GM19328 (cell line): ENCODE data around the gene RNMT.
"Not testable (repeated sequence)": the region's sequence is repeated elsewhere in the genome, so short reads cannot be mapped to it uniquely, and the experiment has no call there.

Experiments
- ATAC-seq: cut with Tn5 transposase; IDR thresholded peaks from one replicate; pipeline ENCODE4 v1.9.1; 2021; ENCODE audit warnings: mild to moderate bottlenecking, moderate library complexity; ENCODE audit not compliant: unreplicated experiment

Gene RNMT

DNA sequence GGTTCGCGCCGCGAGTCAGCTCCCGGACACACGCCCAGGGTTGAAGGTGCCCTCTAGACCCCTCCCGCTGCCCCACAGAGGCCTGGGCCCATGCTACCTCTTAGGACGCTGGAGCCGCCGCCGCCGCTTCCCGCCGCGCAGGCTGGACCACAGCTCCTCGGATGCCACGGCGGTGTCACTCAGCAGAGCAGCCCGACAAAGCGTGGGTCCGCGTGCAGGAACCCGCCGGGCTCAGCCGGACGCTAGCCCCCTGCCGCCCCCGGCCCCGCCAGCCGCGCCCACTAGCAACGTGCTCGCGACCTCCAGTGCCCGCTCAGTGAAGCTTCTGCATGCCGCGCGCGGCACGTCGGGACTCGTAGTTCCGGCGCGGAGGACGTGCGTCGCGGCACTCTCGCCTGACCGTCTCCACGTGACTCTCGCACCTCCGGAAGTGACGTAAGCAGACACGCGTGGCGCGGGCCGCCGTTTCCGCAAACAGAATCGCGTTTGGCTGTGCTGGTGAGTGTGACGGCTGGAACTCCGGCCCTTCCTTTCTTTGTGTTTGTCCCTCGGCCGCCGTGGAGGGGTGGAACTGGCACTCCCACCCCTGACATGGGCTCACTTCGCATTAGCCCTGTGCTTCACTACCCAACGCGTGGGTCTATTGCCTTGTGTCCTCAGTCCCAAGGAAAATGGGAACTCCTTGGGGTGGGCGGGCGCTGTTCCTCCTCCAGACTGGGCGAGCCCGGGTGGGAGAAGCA is at the start of gene RNMT, which contains the start of gene FAM210A:
RNMT (plus strand) TSS at position 442 of the 740 bp plus-strand sequence. CDS start 4,845 bp downstream, outside the sequence.
FAM210A (minus strand) TSS at position 327 of the 740 bp plus-strand sequence. CDS start 44,481 bp downstream, outside the sequence.
- peak; percentile 93 for ATAC-seq

DNA sequence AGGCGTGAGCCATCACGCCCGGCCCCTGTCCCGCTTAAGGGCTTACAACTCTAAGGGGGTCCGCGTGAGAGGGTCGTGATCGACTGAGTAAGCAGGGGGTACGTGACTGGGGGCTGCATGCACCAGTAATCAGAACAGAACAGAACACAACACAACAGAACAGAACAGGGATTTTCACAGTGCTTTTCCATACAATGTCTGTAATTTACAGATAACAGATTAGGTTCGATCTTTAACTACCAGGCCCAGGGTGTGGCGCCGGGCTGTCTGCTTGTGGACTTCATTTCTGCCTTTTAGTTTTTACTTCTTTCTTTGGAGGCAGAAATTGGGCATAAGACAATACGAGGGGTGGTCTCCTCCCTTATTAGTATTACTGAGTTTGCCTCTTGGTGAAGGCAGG is 49.1 kb upstream of the RNMT start:
- not testable (repeated sequence) for ATAC-seq

DNA sequence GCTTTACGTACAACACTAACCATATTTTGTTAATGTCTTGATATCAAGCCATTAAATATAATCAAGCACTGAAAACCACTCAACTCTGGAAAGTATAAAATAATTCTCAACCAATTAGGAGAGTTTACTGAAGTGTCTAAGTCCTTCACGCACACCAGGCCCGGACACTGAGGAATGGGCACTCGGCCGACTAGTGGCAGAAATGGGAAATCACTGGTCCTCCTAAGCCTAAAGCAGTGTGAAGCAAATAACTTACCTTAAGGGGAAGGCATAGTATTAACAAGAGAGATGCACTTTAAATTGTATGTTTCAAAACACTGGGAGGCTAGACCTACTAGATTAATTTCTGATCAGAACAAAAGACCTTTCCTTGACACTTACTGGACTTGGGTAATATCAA is 45.9 kb upstream of the RNMT start:
- no peak for ATAC-seq

DNA sequence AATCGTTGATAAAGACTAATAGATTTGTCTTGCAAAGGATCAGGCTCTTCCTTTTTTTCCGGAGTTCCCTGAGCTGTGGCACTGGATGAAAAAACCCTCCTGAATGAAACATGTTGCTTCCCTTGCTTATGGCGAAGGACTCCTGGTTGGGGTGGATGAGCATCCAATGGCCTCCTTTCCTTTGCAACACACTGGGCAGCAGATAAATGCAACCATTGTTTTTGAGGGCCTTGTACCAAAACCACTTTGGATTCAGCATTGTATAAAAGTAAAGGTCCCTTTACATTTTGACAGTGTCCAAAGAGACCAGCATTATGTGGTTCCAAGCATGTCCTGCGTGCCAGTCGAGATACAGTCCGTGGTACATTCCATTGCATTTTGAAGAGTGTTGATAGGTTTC is 44.8 kb upstream of the RNMT start:
- no peak for ATAC-seq

DNA sequence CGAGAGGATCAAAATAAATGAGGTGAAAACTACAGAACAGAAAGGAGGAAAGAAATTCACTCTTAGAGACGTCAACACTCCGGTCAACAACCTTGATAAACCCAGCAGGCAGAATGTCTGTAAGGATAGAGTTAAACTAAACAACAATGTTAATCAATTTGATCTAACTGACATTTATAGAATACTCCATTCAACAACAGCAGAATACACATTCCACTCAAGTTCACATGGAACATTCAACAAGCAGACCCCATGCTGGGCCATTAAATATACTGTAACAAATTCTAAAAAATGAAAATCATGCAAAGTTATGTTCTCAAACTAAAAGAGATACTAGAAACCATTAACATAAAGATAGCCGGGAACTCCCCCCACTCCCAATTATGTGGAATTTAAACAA is 41.9 kb upstream of the RNMT start:
- no peak for ATAC-seq

DNA sequence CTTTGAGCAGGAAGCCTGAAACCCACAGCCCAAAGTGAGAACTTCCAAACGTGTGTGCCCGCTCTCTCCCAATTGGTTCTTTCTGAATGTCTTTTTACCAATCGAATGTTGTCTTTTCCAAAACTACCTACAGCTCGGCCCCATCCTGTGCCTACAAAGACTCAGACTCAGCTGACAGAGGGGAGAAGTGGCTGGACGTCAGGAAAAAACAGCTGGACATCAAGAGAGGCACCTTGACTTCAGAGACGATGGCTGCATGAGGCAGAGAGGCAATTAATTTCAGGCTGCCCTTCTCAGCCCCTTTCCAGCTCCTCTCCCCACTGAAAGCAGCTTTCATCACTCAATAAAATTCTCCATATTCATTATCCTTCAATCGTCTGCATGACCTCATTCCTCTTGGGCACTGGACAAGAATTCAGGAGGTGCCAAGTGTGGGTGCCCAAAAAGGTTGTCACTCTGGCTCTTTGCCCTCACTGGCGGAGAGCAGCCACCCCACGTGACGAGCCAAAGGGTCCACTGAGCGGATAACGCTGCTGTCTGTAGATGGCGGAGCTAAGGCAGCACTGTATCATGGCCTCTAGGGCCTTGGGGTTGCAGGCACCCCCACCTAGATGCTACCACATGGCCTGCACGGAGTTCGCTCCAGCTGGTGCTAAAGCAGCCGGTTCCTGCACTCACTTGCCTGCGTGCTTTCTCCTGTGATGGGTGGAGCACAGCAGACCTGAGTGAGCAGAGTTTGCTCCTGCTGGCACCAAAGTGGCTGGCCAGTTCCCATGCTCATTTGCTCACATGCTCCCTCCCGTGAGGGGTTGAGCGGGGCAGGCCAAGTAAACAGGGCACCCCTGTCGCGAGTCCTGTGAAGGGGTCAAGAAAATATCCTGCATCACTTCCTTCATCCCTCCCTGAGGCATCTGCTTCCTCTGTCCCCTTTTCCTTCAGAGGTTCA is 38.0 kb upstream of the RNMT start:
- no peak for ATAC-seq

DNA sequence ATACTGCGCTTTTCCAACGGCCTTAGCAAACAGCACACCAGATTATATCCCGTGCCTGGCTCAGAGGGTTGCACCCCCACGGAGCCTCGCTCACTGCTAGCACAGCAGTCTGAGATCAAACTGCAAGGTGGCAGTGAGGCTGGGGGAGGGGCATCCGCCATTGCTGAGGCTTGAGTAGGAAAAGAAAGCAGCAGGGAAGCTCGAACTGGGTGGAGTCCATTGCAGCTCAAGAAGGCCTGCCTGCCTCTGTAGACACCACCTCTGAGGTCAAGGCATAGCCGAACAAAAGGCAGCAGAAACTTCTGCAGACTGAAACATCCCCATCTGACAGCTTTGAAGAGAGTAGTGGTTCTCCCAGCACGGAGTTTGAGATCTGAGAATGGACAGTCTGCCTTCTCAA is 36.4 kb upstream of the RNMT start:
- not testable (repeated sequence) for ATAC-seq

DNA sequence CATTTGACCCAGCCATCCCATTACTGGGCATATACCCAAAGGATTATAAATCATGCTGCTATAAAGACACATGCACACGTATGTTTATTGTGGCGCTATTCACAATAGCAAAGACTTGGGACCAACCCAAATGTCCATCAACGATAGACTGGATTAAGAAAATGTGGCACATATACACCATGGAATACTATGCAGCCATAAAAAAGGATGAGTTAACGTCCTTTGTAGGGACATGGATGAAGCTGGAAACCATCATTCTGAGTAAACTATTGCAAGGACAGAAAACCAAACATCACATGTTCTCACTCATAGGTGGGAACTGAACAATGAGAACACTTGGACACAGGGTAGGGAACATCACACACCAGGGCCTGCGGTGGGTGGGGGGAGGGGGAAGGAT is 31.1 kb upstream of the RNMT start:
- not testable (repeated sequence) for ATAC-seq

DNA sequence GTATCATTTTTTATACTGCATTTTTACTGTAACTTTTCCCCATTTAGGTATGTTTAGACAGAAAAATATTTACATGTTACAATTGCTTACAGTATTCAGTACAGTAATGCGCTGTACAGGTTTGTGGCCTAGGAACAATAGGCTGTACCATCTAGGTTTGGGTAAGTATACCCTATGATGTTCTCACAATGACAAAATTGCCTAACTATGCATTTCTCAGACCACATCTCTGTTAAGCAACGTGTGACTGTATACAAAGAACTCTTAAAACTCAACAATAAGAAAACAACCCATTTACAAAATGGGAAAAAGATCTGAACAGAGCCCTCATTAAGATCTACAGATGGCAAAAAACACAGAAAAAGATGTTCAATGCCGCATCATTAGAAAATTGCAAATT is 29.5 kb upstream of the RNMT start:
- no peak for ATAC-seq

DNA sequence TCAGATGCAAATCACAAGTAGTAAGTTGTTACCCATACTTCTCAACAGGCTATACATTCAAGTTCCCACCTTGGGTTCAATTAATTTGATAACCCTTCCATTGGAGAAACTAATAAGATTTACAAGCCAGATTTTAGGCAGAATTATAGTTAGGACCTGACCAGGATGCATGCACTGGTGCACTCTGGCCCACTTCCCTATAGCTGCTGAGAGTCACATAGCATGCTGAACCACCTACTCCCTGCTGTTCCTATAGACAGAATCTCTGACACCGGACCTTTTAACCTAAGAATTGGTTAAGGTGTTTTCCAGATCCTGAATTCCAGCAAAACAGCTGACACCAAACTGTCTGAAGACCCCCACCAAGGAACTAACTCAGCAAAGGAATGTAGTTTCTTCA is 26.3 kb upstream of the RNMT start:
- no peak for ATAC-seq

DNA sequence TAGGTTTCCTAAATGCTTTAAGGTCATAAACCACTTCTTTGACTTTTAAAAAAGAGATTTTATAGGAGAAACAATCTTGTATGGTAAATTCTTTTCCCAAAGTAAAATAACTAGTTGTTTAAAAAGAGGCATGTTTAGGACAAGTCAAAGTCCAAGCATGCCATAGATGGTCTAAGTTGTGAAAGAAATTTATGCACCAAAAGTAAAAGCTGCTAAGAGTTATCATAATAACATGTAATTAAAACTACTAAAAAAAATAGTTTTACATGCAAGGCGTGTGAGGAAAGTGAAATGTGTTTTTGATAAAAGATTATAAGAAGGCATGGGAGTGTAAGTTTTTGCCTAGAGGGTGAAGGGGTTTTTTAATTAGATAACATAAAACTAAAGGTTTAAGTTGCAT is 22.6 kb upstream of the RNMT start:
- no peak for ATAC-seq

DNA sequence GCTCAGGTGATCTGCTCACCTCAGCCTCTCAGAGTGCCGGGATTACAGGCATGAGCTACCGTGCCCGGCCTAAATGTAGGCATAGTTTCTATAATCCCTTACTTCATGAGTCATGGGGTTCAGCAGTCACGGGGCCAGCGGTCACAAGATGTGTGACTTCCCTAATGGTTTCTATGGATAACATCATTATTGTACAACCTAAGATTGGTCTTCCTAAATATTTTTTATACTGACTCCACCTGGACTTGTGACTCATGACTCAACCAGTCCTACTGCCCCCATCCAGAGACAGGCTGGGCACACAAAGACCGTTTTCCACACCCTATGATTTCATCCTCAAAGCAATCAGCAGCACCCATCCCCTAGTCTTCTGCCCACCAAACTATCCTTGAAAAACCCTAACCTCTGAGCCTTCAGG is 16.1 kb upstream of the RNMT start:
- no peak for ATAC-seq

DNA sequence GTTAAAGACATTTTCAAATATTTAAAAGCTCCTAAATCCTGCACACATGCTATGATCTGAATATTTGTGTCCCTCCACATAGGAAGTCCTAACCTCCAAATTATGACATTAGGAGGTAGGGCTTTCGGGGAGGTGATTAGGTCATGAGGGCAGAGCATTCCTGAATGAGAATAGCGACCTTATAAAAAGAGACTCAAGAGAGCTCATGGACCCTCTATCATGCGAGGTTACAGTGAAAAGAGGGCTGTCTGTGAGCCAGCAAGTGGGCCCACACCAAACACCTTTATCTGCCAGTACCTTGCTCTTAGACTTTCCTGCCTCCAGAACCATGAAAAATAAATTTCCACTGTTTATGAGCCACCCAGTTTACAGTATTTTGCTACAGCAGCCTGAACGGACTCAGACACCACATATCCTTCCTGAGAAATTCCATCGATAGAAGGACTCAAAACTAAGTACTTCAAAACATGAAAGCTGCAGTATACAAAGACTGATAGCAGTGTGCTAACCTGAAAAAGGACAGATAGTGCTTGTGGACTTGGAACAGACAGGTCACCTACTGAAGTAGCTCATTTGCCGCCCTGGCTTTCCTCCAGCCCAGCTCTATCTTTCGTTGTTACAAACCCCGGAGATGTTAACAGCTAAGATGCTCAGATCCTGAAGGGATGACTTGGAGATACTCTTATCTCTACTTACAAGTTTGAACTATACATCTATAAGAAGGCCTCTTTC is 13.9 kb upstream of the RNMT start:
- ATAC-seq: no peak

DNA sequence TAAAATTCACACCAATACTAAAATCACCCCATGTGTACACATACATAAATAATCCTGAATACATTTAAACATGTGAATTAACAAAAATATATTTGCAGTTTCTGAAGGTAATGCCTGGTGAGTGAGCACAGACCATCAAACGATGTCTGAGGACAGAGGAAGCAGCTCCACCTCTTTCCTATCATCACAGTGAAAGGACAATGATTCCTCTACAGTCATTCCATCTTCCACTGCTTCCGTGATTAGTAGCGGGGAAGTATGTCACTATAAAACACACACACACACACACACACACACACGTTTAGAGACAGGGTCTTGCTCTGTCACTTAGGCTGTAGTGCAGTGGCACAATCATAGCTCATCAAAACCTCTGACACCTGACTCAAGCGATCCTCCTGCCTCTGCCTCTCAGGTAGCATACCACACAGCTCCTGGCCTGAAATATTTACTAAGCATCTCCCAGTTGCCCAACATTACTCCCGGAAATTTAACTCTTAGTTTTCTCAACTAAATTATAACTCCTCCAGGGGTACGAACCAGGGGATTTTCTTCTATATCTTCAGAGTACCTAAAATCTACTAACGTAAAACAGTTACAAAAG is 12.9 kb upstream of the RNMT start:
- no peak for ATAC-seq

DNA sequence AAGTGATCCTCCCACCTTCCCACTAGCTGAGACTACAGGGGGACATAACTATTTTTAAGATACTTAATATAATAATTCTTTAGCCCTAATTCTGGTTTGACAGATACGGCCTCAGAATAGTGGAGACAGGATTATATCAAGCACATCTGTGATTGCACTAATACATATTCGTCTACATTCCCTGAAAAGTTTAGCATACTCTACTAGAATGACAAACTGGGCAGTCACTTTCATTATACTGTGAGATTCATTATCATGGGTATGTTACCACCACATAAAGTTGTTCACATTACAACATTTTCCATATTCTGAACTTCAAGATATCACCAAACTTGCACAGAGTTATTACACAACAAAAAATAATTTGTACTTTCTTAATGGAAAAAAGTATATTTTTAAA is 11.1 kb upstream of the RNMT start:
- no peak for ATAC-seq

DNA sequence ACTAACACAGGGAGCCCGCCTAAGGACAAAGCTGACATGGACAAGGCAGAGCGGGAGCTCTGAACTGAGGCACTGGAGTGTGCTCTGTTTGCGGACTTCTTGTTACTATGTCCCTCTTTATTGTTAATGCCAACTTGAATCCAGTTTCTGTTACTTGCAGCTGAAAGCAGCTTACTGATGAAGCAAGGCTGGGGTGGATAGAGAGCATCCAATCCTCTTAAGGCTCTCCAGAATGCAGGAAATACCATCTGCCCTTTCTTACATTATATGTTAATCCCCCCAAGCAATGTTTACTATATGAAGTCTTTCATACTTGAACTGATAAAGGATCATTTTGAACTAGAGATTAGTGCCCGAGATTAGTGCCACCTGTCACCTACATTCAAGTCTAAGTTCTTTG is 9.6 kb upstream of the RNMT start:
- ATAC-seq: no peak

DNA sequence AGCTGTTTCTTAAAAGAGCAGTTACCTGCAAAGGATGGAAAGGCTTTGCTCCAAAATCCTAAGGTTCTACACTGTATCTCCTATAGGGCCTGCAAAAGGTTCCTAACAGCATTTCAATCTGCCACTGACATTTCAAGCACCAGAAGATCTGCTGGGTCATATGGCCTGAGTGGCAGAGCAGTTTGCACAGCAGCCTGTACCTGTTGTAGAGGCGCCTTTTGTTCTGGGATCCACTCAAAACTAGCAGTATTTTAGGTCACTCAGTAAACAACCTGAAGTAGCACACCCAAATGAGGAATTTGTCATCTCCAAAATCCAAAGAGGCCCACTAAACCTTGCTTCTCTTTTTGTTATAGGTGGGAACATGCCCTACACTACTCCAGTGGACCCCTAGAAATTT is 6.3 kb upstream of the RNMT start:
- ATAC-seq: no peak

DNA sequence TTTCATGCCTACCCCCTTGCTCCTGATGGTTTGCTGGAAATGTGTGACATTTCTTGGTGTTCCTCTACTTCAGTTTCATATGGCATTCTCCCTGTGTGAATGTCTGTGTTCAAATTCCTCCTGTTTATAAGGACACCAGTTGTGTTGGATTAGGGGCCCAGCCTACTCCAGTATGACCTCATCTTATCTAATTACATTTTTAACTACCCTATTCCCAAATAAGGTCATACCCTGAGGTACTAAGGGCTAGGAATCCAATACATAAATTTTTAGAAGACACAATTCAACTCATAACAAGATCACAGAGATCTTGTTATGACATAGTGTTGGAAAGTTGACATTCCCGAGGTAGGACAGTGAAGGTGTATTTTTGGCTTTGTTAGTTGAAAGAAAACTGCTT is 5.6 kb upstream of the RNMT start:
- ATAC-seq: no peak

DNA sequence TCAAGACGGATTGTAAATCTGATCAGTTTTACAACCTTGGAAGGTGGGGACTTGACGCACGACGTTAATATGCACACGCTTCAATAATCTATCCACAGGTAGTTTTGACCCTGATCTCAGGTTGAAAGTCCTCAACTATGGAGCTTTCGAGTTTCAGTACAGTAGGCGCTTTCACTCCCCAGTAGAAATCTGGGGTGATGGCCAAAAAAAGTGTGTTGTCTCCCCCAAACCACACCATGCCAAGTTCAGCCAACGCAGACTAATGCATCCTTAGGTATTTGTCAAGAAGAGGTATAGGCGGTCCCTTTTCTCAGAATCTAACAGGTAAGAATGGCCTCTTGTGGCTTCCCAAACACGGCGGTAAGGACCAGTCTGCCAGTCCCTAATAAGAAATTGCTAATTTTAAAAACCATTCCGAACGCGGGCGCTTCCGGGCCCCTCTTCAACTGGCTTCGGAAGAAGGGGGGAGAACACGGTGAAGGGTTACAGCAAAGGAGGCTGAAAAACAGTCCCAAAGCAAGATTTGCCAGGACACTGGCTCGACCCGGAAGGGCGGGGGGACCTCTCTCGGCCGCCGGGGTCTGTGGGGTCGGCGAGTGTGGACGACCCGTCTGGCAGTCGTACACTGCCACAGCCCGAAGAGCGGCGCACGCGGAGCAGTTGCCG is 774 bp upstream of the RNMT start:
- ATAC-seq: peak; percentile 21

DNA sequence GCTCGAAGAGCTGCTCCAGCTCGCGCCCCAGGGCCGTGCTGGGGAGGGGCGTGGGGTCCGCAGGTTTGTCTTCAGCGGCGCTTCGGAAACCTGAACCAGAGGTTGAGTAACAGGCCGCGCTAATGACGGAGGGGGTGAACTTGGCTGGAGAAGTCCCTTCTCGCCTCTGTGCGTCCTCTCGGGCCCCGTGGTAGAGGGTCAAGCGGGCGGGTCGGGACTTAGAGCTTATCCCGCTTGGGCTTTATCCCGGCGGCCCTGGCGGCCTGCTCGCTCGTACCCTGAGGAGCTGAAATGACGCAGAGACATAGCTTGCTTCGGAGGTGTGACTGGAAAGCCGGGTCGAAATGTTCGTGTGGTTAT is 479 bp downstream of the RNMT start:
- ATAC-seq: peak; percentile 13
